Thymus (tissue), 11 donors: ENCODE measurements around the gene BBS10. TPM values are rescaled to one million over a fixed set of nuclear protein-coding genes. Genes with fewer than 3 reads are reported as not detected.

Experiments used
- DNase-seq, 9 donors: peaks; one replicate each; pipeline ENCODE4 v3.0.0-alpha.2; 2013; ENCODE audit warnings: low spot score in 9 of 9, low read depth in 6 of 9, missing footprints in 1 of 9
- H3K27ac ChIP-seq, 2 donors: one replicate each; pipeline ENCODE4 v1.5.1; 2013; ENCODE audit warnings: control low read depth in 1 of 2, low read depth in 1 of 2, low read length in 1 of 2, mild to moderate bottlenecking in 1 of 2, moderate library complexity in 1 of 2
- H3K27me3 ChIP-seq, 2 donors: one replicate each; pipeline ENCODE4 v1.5.1; 2013; ENCODE audit warnings: low read length in 1 of 2; ENCODE audit not compliant: control insufficient read depth in 2 of 2, insufficient read depth in 1 of 2
- H3K36me3 ChIP-seq, 2 donors: one replicate each; pipeline ENCODE4 v1.5.1; 2013; ENCODE audit warnings: low read length in 1 of 2, mild to moderate bottlenecking in 1 of 2, moderate library complexity in 1 of 2; ENCODE audit not compliant: control insufficient read depth in 2 of 2, insufficient read depth in 2 of 2
- H3K4me1 ChIP-seq, 2 donors: one replicate each; pipeline ENCODE4 v1.5.1; 2013; ENCODE audit warnings: low read length in 2 of 2; ENCODE audit not compliant: control insufficient read depth in 2 of 2, insufficient read depth in 2 of 2
- H3K4me3 ChIP-seq, 2 donors: one replicate each; pipeline ENCODE4 v1.5.1; 2013; ENCODE audit warnings: low read length in 2 of 2, control low read depth in 1 of 2, mild to moderate bottlenecking in 1 of 2
- H3K9me3 ChIP-seq, 2 donors: one replicate each; pipeline ENCODE4 v1.5.1; 2013; ENCODE audit warnings: low read length in 1 of 2, mild to moderate bottlenecking in 1 of 2; ENCODE audit not compliant: control insufficient read depth in 2 of 2, insufficient read depth in 1 of 2
- WGBS: extraction: QIAGEN DNeasy Blood & Tissue Kit; methylation state at CpG from one replicate; pipeline ENCODE4 v1.1.7; 2013; 5-methylcytosine and 5-hydroxymethylcytosine counted together
- polyA plus RNA-seq: library from polyadenylated mRNA; stranded (reverse); fragments of 200-250 nt; gene quantifications from one replicate; pipeline ENCODE4 v1.2.3, GENCODE V29; 2013
- total RNA-seq: library from RNA; stranded (reverse); fragments of 120-200 nt; gene quantifications from one replicate; pipeline ENCODE4 v1.2.4, GENCODE V29; 2013
- donor health status: healthy.

The BBS10 gene
- total and polyA plus RNA-seq, 2 donors, result 12.2 to 13.3 TPM

GRCh38 chr12:76303989-76304460 is 44.2 kb downstream of the BBS10 start:
- Histone ChIP-seq H3K27me3 (no peaks in the 10 kb centered on the region), H3K4me3 (no peak overlapping the region), H3K9me3 (no peaks in the 10 kb centered on the region), H3K36me3 (no peaks in the 10 kb centered on the region), H3K4me1 (no peaks in the 10 kb centered on the region), H3K27ac (no peak overlapping the region)
- DNase-seq, result no peak
- WGBS, result 93% methylated on average over 6 of the region's 6 CpGs

GRCh38 chr12:76303365-76303764 is 44.9 kb downstream of the BBS10 start:
- Histone ChIP-seq H3K27me3 (no peaks in the 10 kb centered on the region), H3K9me3 (no peaks in the 10 kb centered on the region), H3K27ac (no peak overlapping the region), H3K4me1 (no peaks in the 10 kb centered on the region), H3K4me3 (no peak overlapping the region), H3K36me3 (no peaks in the 10 kb centered on the region)
- DNase-seq, result no peak
- 95% methylated on average over 2 of the region's 2 CpGs for WGBS

- Histone ChIP-seq H3K36me3 (no peaks in the 10 kb centered on the region), H3K4me1 (no peaks in the 10 kb centered on the region), H3K27ac (no peak overlapping the region), H3K27me3 (no peaks in the 10 kb centered on the region), H3K4me3 (no peak overlapping the region), H3K9me3 (no peaks in the 10 kb centered on the region)
- WGBS, result 92% methylated on average over 6 of the region's 6 CpGs
- DNase-seq, result no peak
Measured at GRCh38 chr12:76300297-76300665, 47.9 kb downstream of the BBS10 start.

- H3K9me3 ChIP-seq, result no peaks in the 10 kb centered on the region
- 89% methylated on average over 5 of the region's 5 CpGs for WGBS
- H3K27ac ChIP-seq, result no peak overlapping the region
- H3K27me3 ChIP-seq, result no peaks in the 10 kb centered on the region
- no peaks in the 10 kb centered on the region for H3K4me1 ChIP-seq
- no peak overlapping the region for H3K4me3 ChIP-seq
- DNase-seq, result no peak
- H3K36me3 ChIP-seq, result no peaks in the 10 kb centered on the region
Measured at GRCh38 chr12:76299536-76300296, 48.5 kb downstream of the BBS10 start.

Other genes starting within 250 kb of the BBS10 start
- 41.7 TPM for gene OSBPL8, start 211.4 kb upstream of the BBS10 start, total RNA-seq
- gene OSBPL8, start 211.4 kb upstream of the BBS10 start, polyA plus RNA-seq, result 32.7 TPM